Fibroblast of peridontal ligament (primary cell): ENCODE measurements around the gene SYNE1.

Experiments used
- DNase-seq: peaks from one replicate; pipeline ENCODE4 v3.0.0-alpha.2; 2010; ENCODE audit errors: extremely low read depth

The SYNE1 gene

DNA sequence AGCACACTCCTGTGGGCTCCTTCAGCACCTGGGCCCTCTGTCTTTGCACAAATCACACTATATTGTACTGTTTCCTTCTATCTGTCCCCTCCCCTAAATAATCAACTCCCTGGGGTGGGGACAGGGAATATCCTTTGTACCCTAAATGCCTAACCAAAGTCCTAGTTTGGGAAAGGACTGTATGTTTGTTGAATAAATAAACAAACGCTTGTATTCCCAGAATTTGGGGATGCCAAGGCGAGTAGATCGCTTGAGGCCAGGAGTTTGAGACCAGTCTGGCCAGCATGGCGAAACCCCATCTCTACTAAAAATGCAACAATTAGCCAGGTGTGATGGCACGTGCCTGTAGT lies 322.7 kb downstream of the SYNE1 start:
- DNase-seq = no peak

DNA sequence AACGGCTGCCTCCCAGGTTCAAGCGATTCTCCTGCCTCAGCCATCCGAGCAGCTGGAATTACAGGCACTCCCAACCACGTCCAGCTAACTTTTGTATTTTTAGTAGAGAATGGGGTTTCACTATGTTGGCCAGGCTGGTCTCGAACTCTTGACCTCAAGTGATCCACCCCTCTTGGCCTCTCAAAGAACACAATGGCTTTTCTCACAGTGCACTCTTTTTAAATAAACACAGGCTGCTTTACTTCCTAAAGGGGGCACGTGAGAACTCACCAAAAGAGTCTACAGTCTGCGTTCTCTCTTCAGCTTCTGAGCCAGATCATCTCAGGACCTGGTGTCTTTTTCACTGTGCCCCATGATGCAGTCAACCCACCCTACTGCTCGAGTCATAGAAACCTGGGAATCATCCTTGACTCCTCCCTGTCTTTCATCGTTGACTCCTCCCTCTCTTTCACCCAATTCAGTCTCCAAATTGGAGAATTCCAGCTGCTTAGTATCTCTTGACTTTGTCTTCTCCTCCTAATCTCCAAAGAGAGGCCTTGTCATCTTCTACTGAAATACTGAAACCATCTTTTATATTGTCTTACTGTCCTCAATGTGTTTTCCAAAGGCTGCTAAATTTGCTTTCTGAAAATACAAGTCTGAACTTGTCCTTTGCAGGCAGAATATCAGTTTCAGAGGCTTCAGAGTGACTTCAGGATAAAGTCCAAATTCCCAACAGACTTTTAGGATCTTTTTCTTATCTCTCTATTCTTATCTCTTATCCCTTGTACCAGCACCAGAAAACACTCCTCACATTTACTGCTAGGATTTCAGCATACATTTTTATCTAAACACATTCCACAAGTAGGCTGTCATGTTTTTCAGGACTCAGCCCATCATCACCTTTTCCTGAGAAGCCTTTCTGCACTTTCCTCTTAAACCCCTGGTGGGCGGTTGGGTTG lies 323.4 kb downstream of the SYNE1 start:
- DNase-seq = peak; percentile 27

DNA sequence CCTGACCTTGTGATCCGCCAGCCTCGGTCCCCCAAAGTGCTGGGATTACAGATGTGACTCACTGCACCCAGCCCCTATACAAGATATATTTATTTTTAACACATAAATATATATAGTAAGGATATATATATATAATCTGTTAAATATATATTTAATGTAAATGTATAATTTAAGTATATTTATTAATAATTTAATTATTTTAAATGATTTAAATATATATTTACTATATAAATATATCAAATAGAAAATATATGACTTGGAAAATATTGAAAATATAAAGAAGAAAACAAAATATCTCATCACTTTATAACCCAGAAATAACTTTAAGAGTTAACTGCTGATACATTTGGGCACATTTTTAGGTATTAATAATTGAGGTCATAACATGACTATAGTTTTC lies 324.7 kb downstream of the SYNE1 start:
- no peak for DNase-seq

DNA sequence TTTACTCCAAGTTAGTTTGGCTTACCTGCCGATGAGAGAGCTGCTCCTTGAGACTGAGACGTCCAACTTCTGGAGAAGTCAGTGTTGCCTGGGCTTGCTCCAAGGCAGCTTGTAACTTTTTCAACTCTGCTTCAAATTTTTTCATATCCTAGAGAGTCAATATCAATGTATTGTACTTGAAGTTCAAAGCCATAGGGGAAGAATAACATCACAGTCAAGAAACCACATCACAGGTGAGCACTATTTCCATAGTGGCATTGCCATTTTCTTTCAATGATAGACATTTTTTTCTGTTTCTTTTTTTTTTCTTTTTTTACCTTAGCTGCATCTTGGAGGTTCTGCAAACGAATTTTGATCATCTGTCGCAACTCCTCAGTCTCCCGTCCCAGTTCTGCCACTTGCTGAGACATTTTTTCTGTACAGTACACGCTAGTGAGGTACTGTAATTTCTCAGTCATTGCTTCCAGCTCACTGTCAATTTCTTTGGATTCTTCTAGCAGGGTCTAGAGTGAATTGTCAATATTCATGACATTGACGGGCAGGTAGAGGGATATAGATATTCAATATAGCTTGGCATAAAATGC lies 326.7 kb downstream of the SYNE1 start:
- no peak for DNase-seq

DNA sequence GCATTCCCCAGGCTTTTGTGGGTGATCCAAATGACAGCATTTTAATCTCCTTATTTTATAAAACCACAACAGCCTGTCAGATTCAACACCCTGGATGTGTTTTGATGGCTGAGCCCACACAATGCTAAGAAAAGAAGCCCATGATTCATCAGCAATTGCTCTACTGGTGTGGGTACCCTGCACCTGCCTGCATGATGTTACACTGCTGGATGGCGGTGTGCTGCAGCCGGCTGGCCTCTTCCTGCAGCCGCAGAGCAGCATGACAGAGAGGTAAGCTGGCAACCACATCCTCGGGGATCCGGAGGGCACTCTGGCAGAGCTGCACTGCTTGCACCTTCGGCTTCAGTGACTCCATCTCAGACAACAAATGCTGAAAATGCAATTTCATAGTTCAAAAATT lies 327.5 kb downstream of the SYNE1 start:
- DNase-seq = no peak

DNA sequence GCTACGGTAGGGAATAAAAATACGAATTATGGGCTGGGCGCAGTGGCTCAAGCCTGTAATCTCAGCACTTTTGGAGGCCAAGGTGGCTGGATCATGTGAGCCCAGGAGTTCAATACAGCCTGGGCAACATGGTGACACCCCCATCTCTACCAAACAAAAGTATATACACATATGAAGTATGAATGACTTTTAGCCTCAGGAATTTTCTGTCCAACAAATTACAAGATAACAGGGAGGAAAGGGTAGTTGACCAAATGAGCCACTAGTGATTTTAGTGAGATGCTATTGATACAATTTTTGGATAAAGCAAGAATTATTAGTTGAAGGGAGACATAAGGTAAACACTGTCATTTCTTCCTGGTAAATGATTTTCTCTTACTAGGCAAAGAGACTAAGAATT lies 328.2 kb downstream of the SYNE1 start:
- no peak for DNase-seq

DNA sequence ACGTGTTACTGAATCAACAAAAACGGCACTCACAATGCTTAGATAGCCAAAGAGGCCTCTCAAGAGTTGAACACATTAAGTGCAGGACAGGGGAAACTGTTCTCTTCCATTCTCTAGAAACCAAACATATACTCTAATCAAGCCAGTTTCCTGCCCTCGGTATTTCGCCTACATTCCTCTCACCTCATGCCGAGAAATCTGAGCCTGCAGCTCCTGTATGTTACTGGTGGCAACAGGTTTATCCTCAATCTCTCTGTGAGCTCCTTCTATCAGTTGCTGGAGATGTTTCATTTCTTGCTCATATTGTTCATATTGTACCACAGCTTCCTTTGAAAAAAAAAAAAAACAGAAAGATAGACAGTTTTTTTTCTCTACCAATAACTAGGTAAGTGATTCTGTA lies 328.9 kb downstream of the SYNE1 start:
- DNase-seq = no peak

DNA sequence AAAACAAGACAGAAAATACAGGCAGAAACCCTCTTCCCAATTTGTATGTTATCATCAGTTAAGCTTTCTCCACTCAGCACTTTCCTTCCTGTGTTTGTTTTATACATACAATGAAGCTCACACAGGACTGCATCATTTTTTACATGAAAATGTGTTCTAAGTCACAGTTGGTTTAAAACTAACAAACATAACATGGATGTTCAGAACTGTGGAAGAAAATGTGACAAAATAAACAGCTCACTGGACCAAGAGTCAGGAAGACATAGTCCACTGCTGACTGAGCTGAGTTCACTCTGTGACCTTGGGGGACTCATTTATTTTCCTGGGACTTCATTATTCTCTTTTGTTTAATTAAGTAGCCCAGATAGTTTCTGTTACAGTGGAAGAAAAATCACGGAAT lies 331.5 kb downstream of the SYNE1 start:
- DNase-seq = no peak

DNA sequence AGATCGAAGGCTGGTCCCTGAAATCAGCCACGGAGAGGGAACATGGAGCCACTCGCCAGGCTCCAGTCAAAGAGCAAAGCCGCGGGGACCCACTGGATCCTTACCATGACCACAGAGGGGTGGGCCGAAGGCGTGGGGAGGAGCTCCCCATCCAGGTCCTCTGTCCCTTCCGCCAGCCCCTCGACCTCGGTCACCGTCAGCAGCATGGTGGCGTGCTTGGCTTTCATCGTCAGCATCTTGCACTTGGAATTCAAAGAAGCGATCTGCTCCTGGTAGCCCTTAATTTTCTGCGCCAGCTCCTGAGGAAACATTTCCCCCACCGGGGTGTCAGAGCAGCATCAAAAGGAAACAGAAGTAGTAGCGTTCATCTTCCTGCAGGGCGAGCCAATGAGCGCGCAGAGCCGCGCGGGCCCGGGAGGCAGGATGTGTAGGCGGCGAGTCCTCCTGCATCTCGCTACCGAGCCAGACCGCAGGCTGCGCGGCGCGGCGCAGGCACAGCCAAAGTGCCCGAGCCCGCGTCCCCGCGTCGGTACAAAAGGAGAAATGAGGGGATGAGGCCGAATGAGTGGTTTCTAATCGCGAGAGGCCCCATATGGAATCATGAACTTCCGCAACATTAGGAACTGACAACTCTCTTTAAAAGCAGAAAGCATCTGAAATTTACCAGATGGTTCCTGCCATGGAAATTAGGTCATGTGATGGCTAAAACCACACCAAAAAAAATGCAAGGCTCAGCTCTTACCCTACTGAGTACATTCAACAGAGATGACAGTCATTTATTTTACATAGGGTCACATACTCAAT lies 335.2 kb downstream of the SYNE1 start:
- DNase-seq = peak; percentile 82

DNA sequence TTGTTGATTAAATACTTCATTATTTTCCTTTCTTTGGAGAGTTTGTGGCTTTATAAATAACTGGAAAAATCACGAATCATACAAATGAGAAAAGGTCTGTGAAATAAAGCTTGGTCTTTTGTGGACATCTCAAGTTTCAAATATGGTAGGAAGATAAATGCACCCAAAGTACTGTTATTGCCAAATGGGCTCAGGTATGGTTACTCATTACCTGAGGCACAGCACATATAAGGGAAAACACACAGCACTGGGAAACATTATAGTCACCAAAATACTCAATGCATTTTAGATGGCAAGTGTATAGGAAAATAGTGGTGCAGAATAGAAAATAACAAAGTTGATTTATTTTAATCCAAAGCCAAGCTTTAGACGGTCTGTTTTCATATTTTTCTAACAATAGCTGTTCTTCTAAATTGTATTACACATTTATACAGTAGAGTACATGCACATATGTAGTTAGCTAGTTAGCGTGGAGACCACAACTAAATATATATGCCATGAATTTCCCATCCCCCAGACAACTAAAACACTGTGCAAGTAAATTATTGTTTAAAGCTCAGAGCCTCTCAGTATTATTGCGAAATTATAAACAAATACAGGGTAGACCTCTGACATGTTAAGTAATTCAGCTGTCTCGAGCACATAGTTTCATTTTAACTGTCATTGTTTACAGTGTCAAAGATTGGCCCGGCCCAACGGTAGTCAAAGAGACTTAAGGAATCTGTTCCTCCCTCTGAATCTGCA lies 336.0 kb downstream of the SYNE1 start:
- DNase-seq = peak; percentile 66

DNA sequence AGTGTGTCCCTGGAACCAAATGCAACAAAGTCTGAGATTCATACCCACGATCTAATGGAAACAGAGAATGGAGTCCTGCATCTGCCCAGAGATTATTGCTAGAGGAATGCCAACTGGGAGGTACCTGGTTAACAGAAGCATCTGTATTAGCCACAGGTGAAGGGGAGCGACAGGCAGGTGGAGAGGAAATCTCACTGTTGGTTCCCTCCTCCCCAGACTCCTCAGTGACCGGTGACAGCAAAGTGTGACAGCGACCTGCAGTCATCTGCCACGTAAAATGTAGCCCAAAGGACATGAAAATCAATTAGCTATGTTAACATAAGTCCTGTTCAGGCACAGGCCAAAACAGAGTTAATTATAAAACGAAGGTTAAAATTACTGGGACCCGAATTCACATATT lies 336.6 kb downstream of the SYNE1 start:
- DNase-seq = no peak

DNA sequence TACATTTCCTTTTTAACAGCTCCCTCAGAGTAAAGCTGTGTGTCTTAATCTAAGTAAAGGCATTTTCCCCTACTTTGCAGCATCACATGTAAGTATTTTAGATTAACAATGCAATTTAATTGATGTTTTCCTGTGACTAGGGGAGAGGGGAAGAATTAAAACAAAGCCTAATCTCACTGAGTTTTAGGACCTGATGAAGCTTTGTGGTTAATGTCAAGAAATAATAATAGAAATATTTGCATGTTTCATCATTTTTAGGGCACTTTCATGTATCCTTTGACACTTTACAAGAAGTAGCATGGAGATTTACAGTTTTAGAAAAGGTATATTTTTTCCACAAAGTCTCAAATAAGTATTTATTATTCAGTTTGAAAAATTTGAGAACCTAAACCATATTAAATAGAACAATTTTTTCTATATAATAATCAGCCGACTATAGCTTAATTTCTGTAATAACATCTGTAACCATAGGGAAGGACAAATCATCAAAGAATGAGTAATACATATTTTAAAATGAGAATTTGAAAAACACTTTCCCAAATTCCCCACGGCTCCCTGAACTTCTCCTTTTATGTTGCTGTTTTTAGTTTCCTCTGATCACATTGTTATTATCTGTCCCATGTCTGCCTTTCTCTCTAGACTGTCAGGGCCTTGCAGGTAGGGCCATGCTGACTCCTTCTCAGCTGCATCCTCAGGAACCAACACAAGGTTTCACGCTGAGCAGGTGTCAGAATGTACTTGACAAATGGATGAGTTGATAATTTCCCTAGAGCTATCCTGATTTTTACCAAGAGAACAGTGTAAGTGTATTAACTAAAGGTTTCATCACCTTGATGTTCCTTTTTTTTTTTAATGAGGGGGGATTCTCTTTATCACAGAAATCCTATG lies 338.1 kb downstream of the SYNE1 start:
- no peak for DNase-seq

DNA sequence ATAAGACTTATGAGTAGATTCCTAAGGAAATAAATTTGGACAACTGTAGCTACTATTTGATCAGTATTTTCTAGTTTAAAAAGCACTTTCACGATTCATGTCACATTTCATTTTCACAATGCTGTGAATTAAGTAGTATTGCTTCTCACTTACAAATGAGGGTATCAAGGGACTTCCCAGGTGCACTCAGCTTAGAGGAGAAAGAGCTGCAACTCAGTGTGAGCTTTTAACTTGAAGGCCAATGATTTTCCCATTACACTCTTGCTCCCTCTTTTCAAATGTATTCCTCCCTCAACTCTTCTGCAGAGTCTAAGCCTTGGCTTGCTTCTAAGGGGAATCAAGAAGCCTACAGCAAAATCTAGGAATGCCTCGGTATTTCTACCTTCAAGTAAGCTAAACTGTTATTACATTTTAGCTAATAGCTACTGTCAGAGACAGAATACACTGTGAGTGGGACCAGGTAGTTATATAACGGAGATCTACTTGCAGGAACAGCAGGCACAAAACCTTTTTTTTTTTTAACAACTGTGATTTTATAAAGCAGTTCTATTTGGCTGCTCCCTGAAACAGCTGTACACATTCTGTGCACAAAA lies 339.0 kb downstream of the SYNE1 start:
- DNase-seq = no peak

DNA sequence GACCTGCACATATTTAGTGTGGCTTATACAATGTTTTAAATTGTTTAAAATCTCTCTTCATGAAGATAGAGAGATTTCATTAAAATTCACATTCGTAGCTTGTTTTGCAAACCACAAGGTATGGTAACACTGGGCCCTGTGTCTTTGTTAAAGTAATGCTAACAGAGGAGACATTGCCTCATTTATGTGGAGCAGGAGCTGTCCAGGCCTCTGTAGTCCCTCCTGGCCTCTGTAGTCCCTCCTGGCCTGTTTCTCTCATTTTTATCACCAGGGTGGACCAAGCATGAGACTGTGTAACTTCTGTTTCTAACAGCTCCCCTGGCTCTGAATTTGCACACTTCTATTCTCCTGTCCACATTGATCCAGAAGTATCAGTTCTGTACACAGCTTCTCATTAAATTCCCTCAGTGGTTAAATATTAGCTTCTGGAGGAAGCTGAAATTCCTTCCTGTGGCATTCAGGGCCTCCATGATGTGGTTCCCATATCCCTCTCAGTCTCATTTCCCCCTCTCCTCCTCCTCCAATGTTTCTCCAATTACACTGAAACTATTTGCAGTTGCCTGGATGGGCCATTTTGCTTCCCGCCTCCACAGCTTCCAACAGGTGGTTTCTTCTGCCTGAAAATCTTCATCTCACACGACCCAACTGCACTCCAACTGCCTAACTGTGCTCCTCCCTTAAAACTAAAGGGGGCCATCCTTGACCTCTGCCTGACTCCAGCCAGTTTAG lies 340.4 kb downstream of the SYNE1 start:
- DNase-seq = no peak

DNA sequence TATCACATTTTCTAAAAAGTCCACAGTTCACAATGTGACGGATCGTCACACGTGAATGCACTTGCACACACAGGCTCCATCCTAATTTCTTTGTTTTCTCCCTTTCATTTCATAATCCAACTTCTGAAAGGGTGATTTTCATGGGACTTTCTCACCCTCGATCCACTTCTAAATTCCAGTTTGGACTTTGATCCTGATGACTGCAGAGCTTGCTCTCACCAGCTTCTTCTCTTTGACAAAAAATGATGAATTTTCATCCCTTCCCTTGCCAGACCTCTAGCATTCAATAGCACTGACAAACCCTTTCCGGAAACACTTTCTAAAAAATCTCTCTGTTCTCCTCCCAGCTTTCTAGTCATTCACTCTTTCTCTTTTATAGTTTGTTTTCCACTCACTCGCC lies 341.2 kb downstream of the SYNE1 start:
- no peak for DNase-seq

DNA sequence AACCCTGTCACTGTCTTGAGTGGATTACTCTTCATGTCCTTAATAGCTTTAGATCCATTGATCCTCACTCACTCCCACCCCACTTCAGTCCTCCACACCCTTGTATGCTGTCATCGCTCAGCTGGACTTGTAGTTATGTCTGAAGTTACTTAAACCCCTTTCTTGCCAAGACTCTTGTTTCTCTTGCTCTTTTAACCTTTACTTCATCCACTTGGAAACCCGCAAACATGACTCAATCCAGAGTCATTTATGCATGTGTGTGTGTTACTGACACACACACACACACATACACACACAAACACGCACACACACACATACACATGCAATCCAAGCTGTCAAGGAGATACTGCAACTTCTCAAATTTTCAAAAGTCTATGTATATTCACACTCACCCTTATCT lies 341.8 kb downstream of the SYNE1 start:
- DNase-seq = peak; percentile 95

DNA sequence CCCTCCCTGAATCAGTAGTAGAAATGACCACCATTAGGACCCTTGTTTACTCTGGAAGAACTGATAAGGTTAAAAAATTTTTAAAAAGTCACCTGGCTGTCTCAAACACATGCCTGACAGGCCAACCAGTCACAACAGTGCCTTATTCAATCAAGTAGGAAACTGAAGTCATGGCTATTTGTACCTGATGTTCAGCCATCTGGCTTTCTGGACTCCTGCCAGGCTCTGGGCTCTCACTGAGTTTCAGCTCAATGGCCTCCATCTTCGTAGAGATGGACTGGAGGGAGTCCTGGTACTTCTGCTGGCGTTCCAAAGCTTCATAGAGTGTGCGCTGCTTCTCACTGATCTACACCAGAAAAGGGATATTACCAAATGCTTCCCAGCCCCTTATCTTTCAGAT lies 343.8 kb downstream of the SYNE1 start:
- DNase-seq = no peak

DNA sequence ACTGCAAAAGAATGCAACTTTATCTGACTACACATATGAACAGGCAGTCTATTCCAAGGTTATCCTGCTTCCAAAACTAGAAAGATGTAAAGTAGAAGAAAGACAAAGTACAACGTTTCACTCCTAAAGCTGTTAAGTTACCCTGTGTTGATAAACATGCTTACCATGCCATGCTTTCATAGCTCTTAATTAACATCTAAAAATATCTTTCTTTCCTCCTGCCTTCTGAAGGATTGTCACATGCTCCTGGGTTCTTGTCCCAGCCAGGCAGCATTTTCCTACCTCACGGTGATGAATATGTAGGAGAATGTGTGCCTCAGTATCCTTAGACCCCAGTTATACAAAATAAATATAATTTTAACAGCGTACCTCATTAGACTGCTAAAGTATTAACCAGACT lies 344.6 kb downstream of the SYNE1 start:
- no peak for DNase-seq

DNA sequence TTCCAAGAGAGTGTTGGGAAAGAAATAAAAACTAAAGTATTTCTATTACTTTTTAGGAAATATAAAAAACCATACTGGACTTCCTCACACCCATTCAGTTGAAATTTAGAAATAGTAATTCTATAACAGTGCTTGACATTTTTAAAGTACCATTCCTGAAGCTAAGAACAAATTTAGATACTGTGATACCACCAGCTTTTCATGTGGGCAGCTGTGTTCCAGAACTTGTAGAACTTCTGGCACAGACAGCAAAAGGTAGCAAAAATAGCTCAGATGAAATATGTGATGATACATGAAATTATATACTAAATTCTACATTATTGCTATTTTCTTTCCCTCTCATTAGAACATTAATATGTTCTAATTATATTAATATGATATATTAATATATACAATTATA lies 346.5 kb downstream of the SYNE1 start:
- no peak for DNase-seq

DNA sequence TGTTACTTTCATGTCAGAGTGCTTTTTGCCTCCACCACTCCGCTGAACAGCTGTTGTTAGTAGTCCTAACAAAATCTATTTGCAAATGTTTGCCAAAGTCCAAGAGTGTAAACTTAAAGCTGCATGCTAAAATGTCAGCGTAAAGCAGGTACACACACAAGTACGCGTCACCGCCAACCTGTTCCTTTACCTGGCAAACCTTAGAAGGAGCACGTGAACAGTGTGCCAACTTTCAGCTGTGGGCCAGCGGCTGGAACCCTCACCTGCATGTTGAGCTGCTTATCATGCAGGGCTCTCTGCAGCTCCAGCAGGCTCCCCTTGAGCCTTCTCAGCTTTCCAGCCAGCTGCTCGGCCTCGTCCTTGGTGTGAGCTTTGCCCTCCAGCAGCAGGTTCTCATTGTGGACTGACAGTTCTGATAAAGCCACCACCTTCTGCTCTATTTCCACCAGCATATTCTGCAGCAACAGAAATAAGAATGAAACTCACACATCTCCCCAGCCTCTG lies 359.3 kb downstream of the SYNE1 start:
- DNase-seq = no peak
